DOHH2 (cell line): ENCODE results near the gene PEX3.

ENCODE experiments used
- H3F3A ChIP-seq: fragments of 200-600 bp; sonication (generic), shearing (Covaris generic); 2 replicates; pipeline ENCODE4 v1.6.0; 2016; ENCODE audit warnings: antibody characterized with exemption, mild to moderate bottlenecking; ENCODE audit not compliant: control insufficient read depth, insufficient read depth
- H3K27ac ChIP-seq: fragments of 200-600 bp; sonication (generic); 2 replicates; pipeline ENCODE4 v1.5.1; 2014; ENCODE audit warnings: low read depth, mild to moderate bottlenecking, low read length, moderate library complexity
- H3K27me3 ChIP-seq: fragments of 200-600 bp; sonication (generic); 2 replicates; pipeline ENCODE4 v1.6.1; 2014; ENCODE audit warnings: mild to moderate bottlenecking, low read length, mixed read lengths; ENCODE audit not compliant: control insufficient read depth
- H3K36me3 ChIP-seq: fragments of 200-600 bp; sonication (generic); 2 replicates; pipeline ENCODE4 v1.6.1; 2014; ENCODE audit warnings: mild to moderate bottlenecking, low read length, moderate library complexity, mixed read lengths; ENCODE audit not compliant: control insufficient read depth
- H3K4me1 ChIP-seq: fragments of 200-600 bp; sonication (generic); 2 replicates; pipeline ENCODE4 v1.6.1; 2014; ENCODE audit warnings: mild to moderate bottlenecking, low read length, mixed read lengths; ENCODE audit not compliant: control insufficient read depth
- H3K4me2 ChIP-seq: fragments of 200-600 bp; sonication (generic); 2 replicates; pipeline ENCODE4 v1.6.0; 2014; ENCODE audit warnings: mild to moderate bottlenecking, low read length, moderate library complexity
- H3K4me3 ChIP-seq: fragments of 200-600 bp; sonication (generic); 2 replicates; pipeline ENCODE4 v1.5.1; 2014; ENCODE audit warnings: mild to moderate bottlenecking, low read length, mixed read lengths
- H3K79me2 ChIP-seq: fragments of 200-600 bp; sonication (generic); 2 replicates; pipeline ENCODE4 v1.6.1; 2014; ENCODE audit warnings: mild to moderate bottlenecking, low read length, mixed read lengths; ENCODE audit not compliant: control insufficient read depth
- H3K9me2 ChIP-seq: fragments of 200-600 bp; sonication (generic); replicated peaks from 2 replicates; pipeline ENCODE4 v1.6.1; 2014; ENCODE audit warnings: mild to moderate bottlenecking, low read length, mixed read lengths; ENCODE audit not compliant: control insufficient read depth
- H3K9me3 ChIP-seq: fragments of 200-600 bp; sonication (generic); 2 replicates; pipeline ENCODE4 v1.6.1; 2014; ENCODE audit warnings: antibody characterized with exemption, low read length, mixed read lengths; ENCODE audit not compliant: control insufficient read depth, insufficient read depth
- H4K20me1 ChIP-seq: fragments of 200-600 bp; sonication (generic); 2 replicates; pipeline ENCODE4 v1.6.0; 2014; ENCODE audit warnings: low read depth, mild to moderate bottlenecking, antibody characterized with exemption, low read length, moderate library complexity; ENCODE audit not compliant: control insufficient read depth, insufficient read depth
- CTCF ChIP-seq: fragments of 200-600 bp; sonication (generic); IDR thresholded peaks from one replicate; pipeline ENCODE4 v1.5.1; 2014; ENCODE audit warnings: antibody characterized with exemption, mild to moderate bottlenecking, low read depth, low read length; ENCODE audit not compliant: poor library complexity, severe bottlenecking
- EZH2phosphoT487 ChIP-seq: fragments of 200-600 bp; sonication (generic); IDR thresholded peaks from 2 replicates; pipeline ENCODE4 v1.6.1; 2017; ENCODE audit warnings: borderline replicate concordance, mild to moderate bottlenecking, antibody characterized with exemption, low read length, moderate library complexity, mixed read lengths

Gene PEX3

GRCh38 chr6:143490775-143491174 is 40.2 kb downstream of the PEX3 start:
- no peaks in the 10 kb centered on the region for H3F3A ChIP-seq
- H3K4me3 ChIP-seq = no peak overlapping the region
- no peaks in the 10 kb centered on the region for H3K79me2 ChIP-seq
- H3K4me2 ChIP-seq = no peak overlapping the region
- H3K36me3 ChIP-seq = no peaks in the 10 kb centered on the region
- H3K4me1 ChIP-seq = no peaks in the 10 kb centered on the region
- no peaks in the 10 kb centered on the region for H3K9me2 ChIP-seq
- no peak overlapping the region for H3K27ac ChIP-seq
- TF ChIP-seq CTCF (no peak), EZH2phosphoT487 (no peak)
- no peaks in the 10 kb centered on the region for H3K27me3 ChIP-seq
- H3K9me3 ChIP-seq = no peaks in the 10 kb centered on the region
- no peaks in the 10 kb centered on the region for H4K20me1 ChIP-seq

- Histone ChIP-seq H3K4me3 (no peak overlapping the region), H4K20me1 (no peaks in the 10 kb centered on the region), H3K27me3 (no peaks in the 10 kb centered on the region), H3F3A (no peaks in the 10 kb centered on the region), H3K36me3 (no peaks in the 10 kb centered on the region), H3K27ac (no peak overlapping the region), H3K9me2 (no peaks in the 10 kb centered on the region), H3K9me3 (no peaks in the 10 kb centered on the region), H3K4me1 (no peaks in the 10 kb centered on the region), H3K79me2 (no peaks in the 10 kb centered on the region), H3K4me2 (no peak overlapping the region)
- TF ChIP-seq CTCF (no peak), EZH2phosphoT487 (no peak)
These were observed 46.4 kb downstream of the PEX3 start for GRCh38 chr6:143496974-143497373.

GRCh38 chr6:143498428-143498827 is 47.8 kb downstream of the PEX3 start:
- Histone ChIP-seq H3K4me1 (no peaks in the 10 kb centered on the region), H3K27me3 (no peaks in the 10 kb centered on the region), H3K27ac (no peak overlapping the region), H3K36me3 (no peaks in the 10 kb centered on the region), H4K20me1 (no peaks in the 10 kb centered on the region), H3K9me3 (no peaks in the 10 kb centered on the region), H3K79me2 (no peaks in the 10 kb centered on the region), H3K9me2 (no peaks in the 10 kb centered on the region), H3F3A (no peaks in the 10 kb centered on the region), H3K4me2 (no peak overlapping the region), H3K4me3 (no peak overlapping the region)
- TF ChIP-seq EZH2phosphoT487 = no peak
- TF ChIP-seq CTCF = no peak

GRCh38 chr6:143501851-143502250 is 51.2 kb downstream of the PEX3 start:
- Histone ChIP-seq H3K9me2 (no peaks in the 10 kb centered on the region), H4K20me1 (no peaks in the 10 kb centered on the region), H3K4me3 (no peak overlapping the region), H3K79me2 (no peaks in the 10 kb centered on the region), H3K27me3 (no peaks in the 10 kb centered on the region), H3F3A (no peaks in the 10 kb centered on the region), H3K9me3 (no peaks in the 10 kb centered on the region), H3K27ac (no peak overlapping the region), H3K4me1 (peaks cover 3% of the 10 kb centered on the region), H3K4me2 (no peak overlapping the region), H3K36me3 (no peaks in the 10 kb centered on the region)
- TF ChIP-seq EZH2phosphoT487 (no peak), CTCF (peak; percentile 9)
